Right kidney (tissue), 1 donor: ENCODE data around the gene ANKRD44.

Source experiments
- DNase-seq: peaks from one replicate; pipeline ENCODE4 v3.0.0-alpha.2; 2016

ANKRD44 gene

DNA sequence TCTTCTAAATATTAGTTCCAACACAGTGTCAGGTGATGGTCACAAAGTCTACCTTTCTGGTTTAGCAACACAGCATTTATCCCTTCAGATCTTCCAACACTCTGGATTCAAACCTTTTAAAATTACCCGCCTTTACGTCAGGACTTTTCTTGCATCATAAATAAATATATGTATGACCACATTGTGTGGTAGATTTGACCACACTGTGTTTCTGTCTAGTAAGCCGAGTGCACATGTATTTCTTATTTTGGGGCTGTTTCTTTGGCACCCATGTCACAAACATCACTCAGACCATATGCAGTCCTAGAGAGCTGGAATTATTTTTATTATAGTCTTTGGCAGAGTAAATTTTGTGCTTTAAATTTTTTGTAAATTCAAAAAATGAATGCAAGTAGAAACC is 172.1 kb downstream of the ANKRD44 start:
- no peak for DNase-seq

GRCh38 chr2:197137826-197138477 is 172.6 kb downstream of the ANKRD44 start:
- DNase-seq: no peak

- DNase-seq: no peak
Measured at GRCh38 chr2:197137231-197137630, 173.3 kb downstream of the ANKRD44 start.

DNA sequence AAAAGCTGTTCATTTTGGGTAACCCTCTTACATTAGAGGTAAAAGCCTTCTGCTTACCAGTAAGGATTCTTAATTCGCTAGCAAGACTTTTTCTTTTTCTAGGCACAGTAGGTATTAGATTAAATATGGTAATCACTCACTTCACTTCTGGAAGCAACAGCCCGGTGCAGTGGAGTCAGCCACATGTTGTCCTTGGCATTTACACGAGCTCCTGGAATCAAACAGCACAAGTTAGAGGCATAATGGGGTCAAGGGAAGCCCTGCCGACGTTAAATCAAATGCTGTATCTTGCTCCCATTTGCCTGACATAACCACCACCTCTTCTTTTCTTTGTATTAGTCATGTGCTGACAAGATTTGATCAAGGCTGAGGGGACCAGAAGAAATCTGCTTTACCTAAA is 174.1 kb downstream of the ANKRD44 start:
- DNase-seq: no peak

GRCh38 chr2:197135806-197136205 is 174.8 kb downstream of the ANKRD44 start:
- DNase-seq: no peak

DNA sequence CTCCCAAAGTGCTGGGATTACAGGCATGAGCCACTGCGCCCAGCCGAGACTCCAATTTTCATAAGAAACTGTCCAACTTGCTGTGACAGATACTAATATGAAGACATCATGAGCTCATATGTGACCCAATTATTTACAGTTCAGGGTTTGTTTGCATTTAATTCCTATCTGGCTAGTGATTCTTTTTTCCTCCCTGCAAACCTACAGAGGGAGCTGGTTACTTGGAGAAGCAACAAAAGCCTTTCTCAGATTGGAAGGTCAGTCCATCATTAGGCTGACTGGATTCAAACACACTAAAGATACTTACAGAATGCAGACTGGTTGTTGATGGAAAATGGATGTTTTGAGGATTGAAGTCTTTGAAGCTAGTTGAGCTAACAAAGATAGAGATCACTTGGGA is 176.4 kb downstream of the ANKRD44 start:
- DNase-seq: no peak

DNA sequence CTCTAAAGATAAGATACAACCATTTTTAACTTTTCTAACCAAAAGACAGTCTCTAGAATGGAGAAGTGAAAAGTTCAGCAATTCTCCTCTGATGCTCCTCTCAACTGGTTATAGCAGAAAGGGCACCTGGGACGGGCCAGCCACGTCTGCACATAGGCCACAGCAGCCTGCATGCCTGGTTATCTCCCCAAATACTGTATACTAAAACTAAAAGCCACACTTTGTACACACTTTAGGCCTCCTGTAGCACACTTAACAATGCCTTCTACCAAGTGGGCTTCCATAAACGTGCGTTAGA is 179.1 kb downstream of the ANKRD44 start:
- no peak for DNase-seq

- no peak for DNase-seq
Measured at GRCh38 chr2:197130318-197130717, 180.3 kb downstream of the ANKRD44 start.

GRCh38 chr2:197128897-197129296 is 181.7 kb downstream of the ANKRD44 start:
- DNase-seq: no peak

- no peak for DNase-seq
Measured at GRCh38 chr2:197128126-197128525, 182.5 kb downstream of the ANKRD44 start.

DNA sequence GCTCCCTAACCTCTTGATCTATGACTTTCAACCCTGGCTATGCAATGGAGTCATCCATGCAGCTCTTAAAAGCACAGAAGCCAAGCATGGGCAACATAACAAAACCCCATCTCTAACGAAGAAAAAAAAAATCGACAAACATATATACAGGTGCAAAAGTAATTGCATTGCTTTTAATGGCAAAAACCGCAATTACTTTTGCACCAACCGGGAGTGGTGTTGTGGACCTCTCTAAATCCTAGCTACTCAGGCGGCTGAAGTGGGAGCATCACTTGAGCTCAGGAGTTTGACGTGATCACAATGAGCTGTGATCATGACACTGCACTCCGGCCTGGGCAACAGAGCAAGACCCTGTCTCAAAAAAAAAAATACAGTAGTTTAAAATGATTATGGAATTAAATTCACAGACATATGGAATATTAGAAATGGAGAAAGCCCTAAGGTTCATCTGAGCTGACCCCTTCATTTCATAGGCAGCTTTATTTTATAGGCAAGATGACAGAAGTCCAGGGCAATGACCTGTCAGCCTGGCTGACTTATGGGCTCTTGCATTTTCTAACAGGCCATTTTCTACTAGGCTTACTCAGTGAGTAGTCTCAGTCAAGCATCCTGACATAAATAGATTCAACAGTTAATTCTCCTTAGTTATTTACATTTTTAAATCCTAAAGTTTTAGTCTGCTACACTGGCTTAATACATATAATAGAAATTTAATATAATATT is 183.8 kb downstream of the ANKRD44 start:
- DNase-seq: no peak

- DNase-seq: no peak
Measured at GRCh38 chr2:197124639-197125390, 185.8 kb downstream of the ANKRD44 start.

DNA sequence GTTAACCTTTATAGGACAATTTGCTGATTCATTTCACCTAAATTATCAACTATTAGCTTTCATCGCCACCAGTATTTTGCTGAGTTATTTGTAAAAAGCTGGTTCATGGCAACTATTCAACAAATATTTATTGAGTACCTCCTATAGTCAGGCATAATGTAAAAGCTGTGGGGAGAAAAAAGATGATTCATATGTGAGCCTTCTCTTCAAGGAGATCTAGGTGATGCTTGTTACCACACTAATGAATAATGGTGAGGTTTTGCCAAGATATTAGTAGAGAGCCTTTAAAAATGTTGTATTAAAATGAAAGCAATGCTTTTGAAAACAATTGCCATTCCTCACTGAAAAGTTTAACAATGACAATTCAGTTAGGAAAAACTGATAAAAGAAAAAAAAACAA is 187.8 kb downstream of the ANKRD44 start:
- no peak for DNase-seq

DNA sequence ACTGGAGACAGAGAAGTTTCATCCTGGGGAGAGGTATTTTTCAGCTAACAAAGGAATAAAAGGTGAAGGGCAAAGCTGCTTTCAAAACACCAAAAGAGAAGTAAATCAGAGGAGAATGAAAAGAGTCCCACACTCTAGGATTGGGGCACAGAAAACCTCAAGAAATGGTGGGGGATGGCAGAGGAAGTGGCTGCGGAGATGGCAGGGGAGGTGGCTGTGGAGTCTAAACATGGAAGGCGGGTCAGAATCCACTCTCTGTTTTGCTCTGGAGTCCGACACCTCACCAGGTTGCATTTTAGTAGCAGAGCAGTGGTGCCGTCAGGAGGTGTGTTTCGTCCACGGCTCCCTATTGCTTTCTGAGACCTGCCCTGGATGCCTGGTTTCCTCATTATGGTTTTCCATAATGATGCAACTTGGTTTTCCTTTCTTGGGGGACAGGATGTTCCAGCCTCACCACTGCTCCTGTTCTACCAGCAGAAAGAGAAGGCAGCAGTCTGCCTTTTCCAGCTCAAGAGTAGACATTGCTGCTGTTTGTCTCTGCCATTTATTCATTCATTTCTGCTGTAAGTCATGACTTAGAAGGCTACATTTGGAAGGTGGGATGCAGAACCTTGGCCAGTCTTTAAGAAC is 188.7 kb downstream of the ANKRD44 start:
- DNase-seq: no peak

GRCh38 chr2:197121255-197121654 is 189.3 kb downstream of the ANKRD44 start:
- DNase-seq: no peak

- DNase-seq: no peak
Measured at GRCh38 chr2:197116306-197116879, 194.2 kb downstream of the ANKRD44 start.

- DNase-seq: no peak
Measured at GRCh38 chr2:197115325-197115724, 195.3 kb downstream of the ANKRD44 start.

DNA sequence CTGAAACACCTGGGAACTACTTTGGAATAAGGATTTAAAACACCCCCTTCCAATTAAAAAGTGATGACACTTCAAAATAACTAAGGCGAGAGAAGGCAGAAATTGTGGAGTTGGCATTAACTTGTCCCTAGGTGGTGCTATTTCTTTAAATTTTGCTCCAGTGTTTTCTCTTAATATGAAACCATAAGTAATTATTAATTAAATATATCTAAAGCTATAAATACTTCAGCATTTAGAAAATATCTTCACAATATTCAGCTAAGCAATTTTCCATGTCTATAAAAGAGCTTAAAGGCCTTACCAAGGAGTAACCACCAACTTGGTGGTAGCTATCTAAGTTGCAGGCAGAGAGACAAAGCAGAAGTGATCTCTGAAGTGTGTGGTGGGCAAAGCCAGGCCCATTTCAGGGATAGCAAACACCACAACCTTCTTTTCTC is 197.3 kb downstream of the ANKRD44 start:
- DNase-seq: peak; percentile 24

GRCh38 chr2:197109326-197109725 is 201.3 kb downstream of the ANKRD44 start:
- DNase-seq: no peak

- DNase-seq: no peak
Measured at GRCh38 chr2:197108758-197109157, 201.8 kb downstream of the ANKRD44 start.

DNA sequence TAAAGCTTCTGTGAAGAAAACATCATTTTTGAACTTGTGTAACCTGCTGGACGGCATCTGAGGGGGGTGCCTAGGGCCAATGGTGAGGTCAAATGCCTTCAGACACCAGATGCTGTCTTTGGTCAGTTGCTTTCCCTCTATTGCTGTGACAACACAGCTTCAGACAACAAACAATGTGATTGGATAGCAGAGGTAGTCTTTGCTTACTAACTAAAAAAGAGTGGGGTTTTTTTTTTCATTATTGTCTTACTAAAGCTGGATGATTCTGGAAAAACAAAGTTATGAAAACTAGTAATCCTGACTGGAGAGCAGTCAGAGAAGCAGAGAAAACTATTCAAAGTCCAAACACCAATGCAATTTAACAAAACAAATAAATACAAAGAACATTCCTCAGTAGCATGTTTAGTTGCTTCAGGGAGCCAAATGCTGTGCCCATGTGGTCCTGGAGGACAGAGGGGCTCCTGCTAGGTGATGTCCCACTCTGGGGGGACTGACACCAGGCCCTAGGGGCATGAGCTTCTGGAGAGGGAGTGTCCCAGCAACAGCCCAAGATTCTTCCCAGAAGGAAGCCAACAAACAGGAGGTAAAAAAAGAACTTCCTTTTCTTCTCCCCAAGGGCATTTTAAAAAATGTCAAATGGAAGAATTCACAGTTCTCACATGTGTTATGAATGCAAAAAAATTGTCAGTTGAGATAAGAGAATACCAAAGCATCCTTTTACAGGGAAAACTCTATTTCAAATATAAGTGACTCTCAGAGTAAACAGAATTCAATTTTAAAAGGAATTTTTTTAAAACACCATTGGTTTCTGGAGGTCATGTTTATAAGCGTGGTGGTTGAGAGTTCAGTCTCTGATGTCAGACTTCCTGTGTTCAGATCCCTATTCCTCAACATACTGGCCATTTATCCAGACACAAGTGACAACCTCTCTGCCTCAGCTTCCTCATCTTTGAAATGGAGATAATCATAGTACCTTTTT is 203.0 kb downstream of the ANKRD44 start:
- DNase-seq: no peak

- no peak for DNase-seq
Measured at GRCh38 chr2:197103363-197103762, 207.2 kb downstream of the ANKRD44 start.
